CD4-positive, alpha-beta T cell treated with Interferon gamma for 1 hour (primary cell): ENCODE data around the gene GRK6.

Experiments
- DNase-seq: peaks from one replicate; pipeline ENCODE4 v3.0.0-alpha.2; 2020

The GRK6 gene

GRCh38 chr5:177490311-177490991 is 64.0 kb downstream of the GRK6 start:
- no peak for DNase-seq

GRCh38 chr5:177490992-177491391 is 64.5 kb downstream of the GRK6 start:
- DNase-seq, result no peak

- DNase-seq, result no peak
Measured at GRCh38 chr5:177491429-177491945, 65.0 kb downstream of the GRK6 start.

GRCh38 chr5:177491983-177492746 is 65.7 kb downstream of the GRK6 start:
- no peak for DNase-seq
